Inflammatory macrophage treated with lipopolysaccharide for 4 hours (primary cell): ENCODE data around the gene GATA2.

ENCODE experiments used
- DNase-seq: peaks from one replicate; pipeline ENCODE4 v3.0.0-alpha.2; 2020

GATA2 gene

GRCh38 chr3:128487813-128488635, 5.0 kb downstream of the GATA2 start:
- peak; percentile 49 for DNase-seq

GRCh38 chr3:128487538-128487812, 5.5 kb downstream of the GATA2 start:
- DNase-seq: no peak

- DNase-seq: no peak
Observed at GRCh38 chr3:128486681-128487537, 6.1 kb downstream of the GATA2 start.

GRCh38 chr3:128486205-128486628, 6.8 kb downstream of the GATA2 start:
- DNase-seq: no peak

GRCh38 chr3:128485282-128486204, 7.5 kb downstream of the GATA2 start:
- no peak for DNase-seq

GRCh38 chr3:128484404-128485281, 8.4 kb downstream of the GATA2 start:
- DNase-seq: no peak

GRCh38 chr3:128483657-128484403, 9.2 kb downstream of the GATA2 start:
- DNase-seq: no peak

- DNase-seq: no peak
Observed at GRCh38 chr3:128482666-128483656, 10.0 kb downstream of the GATA2 start.

GRCh38 chr3:128482175-128482574, 10.8 kb downstream of the GATA2 start:
- DNase-seq: no peak

- DNase-seq: no peak
Observed at GRCh38 chr3:128481438-128481942, 11.5 kb downstream of the GATA2 start.

GRCh38 chr3:128480717-128481437, 12.1 kb downstream of the GATA2 start:
- DNase-seq: no peak

GRCh38 chr3:128480278-128480677, 12.7 kb downstream of the GATA2 start:
- no peak for DNase-seq

GRCh38 chr3:128479558-128480086, 13.4 kb downstream of the GATA2 start:
- DNase-seq: no peak

- no peak for DNase-seq
Observed at GRCh38 chr3:128478576-128479506, 14.2 kb downstream of the GATA2 start.

GRCh38 chr3:128476659-128477058, 16.3 kb downstream of the GATA2 start:
- DNase-seq: no peak

GRCh38 chr3:128475355-128475754, 17.6 kb downstream of the GATA2 start:
- no peak for DNase-seq

- DNase-seq: no peak
Observed at GRCh38 chr3:128473737-128474136, 19.3 kb downstream of the GATA2 start.

GRCh38 chr3:128473180-128473519, 19.9 kb downstream of the GATA2 start:
- DNase-seq: no peak
